ENCODE measurements around the gene C1orf115. TPM values are rescaled to one million over a fixed set of nuclear protein-coding genes. Genes with fewer than 3 reads are reported as not detected.
"Not testable (repeated sequence)": the region's sequence is repeated elsewhere in the genome, so short reads cannot be mapped to it uniquely, and the experiment has no call there.

The C1orf115 gene
- 34.1 and 35.1 TPM in 2 replicates for total RNA-seq

DNA sequence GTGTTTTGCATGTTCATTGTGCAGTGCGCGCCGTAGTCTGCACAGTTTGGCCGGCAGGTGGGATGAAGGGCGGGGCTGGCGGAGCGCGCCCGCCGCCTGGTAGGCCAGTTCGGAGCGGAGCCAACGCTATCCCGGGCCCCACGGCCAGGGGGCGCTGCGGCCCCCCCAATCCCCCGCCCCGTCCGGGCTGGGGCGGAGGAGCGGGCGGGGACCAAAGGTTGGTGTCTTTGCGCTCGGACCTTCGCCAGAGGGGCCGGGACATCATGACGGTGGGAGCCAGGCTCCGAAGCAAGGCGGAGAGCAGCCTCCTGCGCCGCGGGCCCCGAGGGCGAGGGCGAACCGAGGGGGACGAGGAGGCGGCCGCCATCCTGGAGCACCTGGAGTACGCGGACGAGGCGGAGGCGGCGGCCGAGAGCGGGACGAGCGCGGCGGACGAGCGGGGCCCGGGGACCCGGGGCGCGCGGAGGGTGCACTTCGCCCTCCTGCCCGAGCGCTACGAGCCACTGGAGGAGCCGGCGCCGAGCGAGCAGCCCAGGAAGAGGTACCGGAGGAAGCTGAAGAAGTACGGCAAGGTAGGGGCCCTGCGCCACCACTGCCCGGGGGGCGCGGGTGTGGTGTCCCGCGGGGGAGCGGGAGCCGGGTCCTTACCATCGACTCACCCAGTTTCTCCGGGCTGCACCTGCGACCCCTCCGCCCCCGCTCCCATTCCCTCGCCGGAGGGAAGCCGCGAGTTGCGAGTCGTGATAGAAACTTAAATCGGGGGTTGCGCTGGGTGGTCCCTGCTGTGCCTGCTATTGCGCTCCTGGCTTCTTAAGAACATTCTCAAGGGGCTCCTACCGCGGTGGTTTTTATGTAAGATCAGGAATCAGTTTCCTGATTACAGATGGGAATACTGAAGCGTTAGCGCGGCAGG, at the start of gene C1orf115:
Gene C1orf115 (plus strand): TSS at position 224 of the 913 bp plus-strand sequence. CDS start 40 bp downstream, at position 264.
- peak; percentile 24 for DNase-seq (ENCODE audit: low read depth, low spot score)

DNA sequence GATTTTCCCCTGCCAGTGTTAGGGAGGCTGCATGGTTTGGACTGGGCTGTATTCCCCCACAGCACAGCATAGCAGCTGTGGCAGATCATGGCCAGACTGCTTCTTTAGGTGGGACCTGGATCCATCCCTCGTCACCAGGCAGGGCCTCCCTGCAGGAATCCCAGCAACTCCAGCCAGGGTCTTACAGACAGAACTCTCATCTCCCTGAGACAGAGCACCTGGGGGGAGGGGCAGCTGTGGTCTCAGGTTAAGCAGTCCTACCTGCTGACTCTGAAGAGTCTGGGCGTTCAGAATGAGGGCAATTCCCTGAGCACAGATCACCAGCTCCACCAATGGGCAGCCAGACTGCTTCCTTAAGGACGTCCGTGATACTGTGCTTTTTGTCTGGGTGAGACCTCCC, 47.9 kb upstream of the C1orf115 start:
- no peak for DNase-seq (ENCODE audit: low read depth, low spot score)

GRCh38 chr1:220652995-220653394, 37.2 kb upstream of the C1orf115 start:
- no peak for DNase-seq (ENCODE audit: low read depth, low spot score)

DNA sequence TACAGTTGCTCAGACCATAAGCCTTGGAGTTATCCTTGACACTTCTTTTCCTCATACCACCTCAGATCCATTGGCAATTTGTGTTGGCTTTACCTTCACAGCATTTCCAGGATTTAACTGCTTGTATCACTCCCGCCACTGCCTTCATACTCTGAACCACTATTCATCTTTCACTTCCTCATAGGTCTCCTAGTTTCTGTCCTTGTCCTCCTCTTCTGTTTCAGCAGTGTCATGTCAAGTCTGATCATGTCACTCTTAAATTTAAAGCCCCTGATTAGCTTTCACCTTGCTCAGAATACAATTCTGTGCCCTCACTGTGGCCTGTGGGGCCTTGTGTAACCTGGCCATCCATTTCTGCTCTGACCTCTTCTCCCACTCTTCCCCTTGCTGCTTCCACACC, 34.7 kb upstream of the C1orf115 start:
- no peak for DNase-seq (ENCODE audit: low read depth, low spot score)

DNA sequence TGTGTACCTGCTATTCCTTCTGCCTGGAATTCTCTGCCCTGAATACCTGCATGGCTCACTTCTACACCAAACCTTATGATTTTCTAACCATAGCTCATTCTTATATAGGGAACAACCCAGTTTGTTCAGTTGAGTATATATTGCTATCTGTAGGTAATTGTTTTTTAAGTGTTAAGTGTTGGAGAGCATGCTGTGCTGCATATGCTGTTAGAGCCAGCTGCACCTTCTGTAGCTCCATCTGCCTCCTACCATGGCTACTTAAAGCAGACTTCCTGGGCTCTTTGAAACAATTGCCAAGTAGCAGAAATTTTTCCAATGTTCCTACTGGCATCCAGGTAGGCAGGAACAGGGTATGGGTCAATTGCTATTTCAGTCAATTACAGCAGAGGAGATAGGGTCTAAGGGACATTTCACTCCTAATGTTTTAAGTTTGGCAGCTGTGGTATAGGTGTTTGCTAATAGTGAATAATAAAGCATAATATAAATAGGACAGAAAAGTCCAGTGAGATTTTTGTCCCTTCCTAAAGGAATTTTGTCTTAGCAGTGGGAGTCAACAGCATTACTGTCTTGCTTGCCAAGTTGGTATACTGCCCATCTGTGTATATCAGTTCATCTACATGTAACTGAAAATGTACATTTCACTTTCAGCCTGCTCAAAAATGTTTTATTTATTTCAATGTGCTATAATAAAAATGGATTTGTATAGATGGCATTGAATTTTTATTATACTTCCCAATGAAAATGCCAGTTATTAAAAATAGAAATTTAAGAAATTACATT, 34.0 kb upstream of the C1orf115 start:
- DNase-seq (ENCODE audit: low read depth, low spot score) = no peak

- DNase-seq (ENCODE audit: low read depth, low spot score) = no peak
Measured at GRCh38 chr1:220666349-220666748, 23.8 kb upstream of the C1orf115 start.

DNA sequence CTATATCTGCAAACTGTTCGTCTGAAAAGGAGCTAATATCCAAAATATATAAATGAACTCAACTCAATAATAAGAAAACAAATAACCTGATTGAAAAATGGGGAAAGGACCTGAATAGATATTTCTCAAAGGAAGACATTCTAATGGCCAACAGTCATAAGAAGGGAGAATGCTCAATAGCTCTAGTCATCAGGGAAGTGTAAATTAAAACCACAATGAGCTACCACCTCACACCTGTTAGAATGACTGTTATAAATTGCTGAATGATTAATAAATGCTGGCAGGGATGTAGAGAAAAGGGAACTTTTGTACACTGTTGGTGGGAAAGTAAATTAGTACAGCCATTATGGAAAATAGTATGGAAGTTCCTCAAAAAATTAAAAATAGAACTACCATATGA, 21.2 kb upstream of the C1orf115 start:
- DNase-seq (ENCODE audit: low read depth, low spot score) = no peak

DNA sequence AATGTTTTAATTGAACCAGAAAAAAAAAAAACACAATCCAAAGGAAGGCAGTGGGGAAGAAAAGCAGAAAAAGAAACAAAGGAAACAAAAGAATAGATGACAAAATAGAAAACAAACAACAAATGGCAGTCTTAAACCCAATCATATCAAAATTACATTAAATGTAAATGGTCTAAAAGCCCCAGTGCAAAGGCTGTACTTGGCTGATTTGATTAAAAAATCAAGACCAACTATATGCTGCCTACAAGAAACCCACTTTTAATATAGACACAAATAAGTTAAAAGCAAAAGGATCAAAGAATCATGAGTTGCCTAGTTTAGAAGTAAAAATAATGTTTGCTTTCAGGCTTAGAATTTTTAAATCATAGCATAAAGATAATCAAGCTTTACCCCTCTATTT, 19.8 kb upstream of the C1orf115 start:
- no peak for DNase-seq (ENCODE audit: low read depth, low spot score)

DNA sequence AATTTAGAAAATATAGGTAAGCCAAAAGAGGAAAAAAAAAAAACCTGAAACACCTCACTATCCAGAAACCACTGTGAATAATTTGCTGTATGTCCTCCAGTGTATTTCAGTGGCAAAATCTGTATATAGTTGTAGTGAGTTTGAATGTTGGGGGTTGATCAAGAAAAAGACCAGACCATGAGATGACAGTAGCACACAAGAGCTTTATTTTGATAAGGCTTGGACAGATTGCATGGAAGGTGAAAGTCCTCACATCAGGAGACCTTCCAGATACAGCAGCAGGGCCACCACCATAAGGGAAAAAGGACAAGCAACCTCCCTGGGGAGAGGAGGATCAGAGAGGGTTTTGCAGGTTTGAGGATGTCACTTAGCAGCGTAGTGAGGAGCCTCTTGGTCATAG, 16.2 kb upstream of the C1orf115 start:
- no peak for DNase-seq (ENCODE audit: low read depth, low spot score)

DNA sequence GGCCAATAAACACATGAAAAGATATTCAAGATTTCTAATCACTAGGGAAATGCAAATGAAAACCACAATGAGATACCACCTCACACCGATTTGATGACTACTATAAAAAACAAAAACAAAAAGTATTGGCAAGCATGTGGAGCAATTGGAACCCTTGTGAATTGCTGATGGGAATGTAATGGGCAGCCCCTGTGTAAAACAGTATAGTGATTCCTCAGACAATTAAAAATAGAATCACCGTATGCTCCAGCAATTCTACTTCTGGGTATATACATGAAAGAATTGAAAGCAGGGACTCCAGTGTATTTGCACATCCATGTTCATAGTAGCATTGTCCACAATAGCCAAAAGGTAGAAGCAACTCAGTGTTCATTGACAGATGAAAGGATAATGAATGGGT, 12.9 kb upstream of the C1orf115 start:
- DNase-seq (ENCODE audit: low read depth, low spot score) = no peak

GRCh38 chr1:220680085-220680687, 10.0 kb upstream of the C1orf115 start:
- DNase-seq (ENCODE audit: low read depth, low spot score) = no peak

DNA sequence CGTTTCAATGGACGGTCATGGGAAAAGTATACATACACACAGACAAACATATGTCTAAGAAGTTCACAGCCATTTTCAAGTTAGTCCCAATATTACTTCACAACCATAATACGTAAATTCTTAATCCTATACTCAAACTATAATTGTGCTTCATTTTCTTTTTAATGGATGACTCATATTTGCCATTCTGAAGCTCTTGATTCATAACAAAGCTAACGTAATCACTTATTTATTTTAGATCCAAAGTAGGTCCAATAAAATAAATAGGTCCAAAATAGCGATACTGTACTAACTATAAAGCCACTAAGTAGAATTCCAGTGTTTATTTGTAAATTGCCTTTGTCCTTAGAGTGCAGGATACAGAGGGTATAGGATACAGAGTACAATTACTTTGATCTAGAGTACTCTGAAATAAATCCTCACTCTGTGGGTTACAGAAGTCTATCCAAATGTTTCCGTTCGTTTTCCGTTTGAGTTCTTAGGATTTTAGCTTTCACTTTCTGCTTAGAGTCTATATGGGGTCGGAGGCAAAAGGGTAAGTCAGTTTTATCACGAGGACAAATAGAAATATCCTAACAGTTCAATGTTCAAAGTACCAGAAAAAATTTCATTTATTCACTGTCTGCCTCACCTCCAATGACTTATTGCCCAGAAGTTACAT, 8.8 kb upstream of the C1orf115 start:
- DNase-seq (ENCODE audit: low read depth, low spot score) = no peak

- no peak for DNase-seq (ENCODE audit: low read depth, low spot score)
Measured at GRCh38 chr1:220682901-220683576, 7.1 kb upstream of the C1orf115 start.

DNA sequence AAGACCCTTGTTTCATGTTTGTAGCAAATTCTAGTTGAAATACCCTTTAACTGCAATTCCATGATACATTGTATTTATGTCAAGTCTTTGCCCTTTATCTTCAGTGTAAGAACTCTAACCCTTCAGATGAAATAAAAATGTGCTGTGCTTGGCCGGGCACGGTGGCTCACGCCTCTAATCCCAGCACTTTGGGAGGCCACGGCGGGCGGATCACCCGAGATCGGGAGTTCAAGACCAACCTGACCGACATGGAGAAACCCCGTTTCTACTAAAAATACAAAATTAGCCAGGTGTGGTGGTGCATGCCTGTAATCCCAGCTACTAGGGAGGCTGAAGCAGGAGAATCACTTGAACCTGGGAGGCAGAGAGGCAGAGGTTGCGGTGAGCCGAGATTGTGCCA, 6.4 kb upstream of the C1orf115 start:
- not testable (repeated sequence) for DNase-seq (ENCODE audit: low read depth, low spot score)

DNA sequence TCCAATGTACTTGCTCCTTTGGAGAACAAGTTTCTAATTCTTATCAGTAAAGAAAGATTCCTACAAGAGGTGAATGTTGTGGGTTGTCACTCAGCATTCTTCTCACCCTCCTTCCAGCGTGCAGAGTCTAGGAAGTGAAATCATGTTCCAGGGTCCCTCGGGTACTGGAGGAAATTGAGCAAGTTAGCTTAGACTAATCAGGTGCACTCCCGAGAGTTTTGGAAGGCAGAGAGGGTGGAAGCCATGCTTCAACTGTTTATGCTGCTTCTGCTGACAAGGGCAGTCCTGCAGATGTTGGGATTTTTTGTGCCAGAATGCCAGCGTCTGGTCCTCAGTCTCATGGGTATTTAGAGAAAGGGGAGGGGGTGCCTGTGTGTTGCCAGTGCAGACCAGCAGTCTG, 5.3 kb upstream of the C1orf115 start:
- DNase-seq (ENCODE audit: low read depth, low spot score) = no peak

GRCh38 chr1:220685879-220686278, 4.3 kb upstream of the C1orf115 start:
- DNase-seq (ENCODE audit: low read depth, low spot score) = no peak

- no peak for DNase-seq (ENCODE audit: low read depth, low spot score)
Measured at GRCh38 chr1:220687809-220688208, 2.4 kb upstream of the C1orf115 start.

- DNase-seq (ENCODE audit: low read depth, low spot score) = no peak
Measured at GRCh38 chr1:220689666-220690065, 497 bp upstream of the C1orf115 start.

DNA sequence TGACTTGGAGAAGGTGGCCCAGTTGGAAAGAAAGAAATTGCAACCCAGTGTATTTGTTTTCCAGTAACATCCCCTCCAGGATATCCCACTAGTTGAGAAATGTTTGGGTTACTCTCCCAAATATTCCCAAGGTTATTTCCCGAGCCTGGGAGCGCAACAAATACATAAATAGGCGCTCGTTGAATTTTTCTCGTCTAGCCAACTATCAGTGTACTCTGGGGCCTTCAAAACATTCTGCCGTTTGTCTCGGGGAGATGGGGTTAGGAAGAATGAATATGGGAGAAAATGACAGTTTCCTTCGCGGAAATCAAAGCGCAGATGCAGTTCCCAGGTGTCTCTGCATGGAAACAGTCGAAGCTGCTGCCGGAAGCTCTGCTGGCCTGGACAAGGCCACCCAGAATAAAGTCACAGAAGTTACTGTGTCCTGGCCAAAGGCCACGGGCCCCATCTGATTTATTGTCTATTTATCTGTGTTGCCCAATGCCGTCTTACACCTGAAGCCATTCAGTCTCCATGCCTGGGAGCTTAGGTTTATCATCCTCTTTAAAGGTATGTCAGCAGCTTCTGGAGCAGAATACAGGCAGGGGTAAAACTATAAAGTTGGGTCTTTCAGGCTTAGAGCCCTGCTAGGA, 1.0 kb downstream of the C1orf115 start:
- no peak for DNase-seq (ENCODE audit: low read depth, low spot score)

GRCh38 chr1:220692436-220693228, 2.5 kb downstream of the C1orf115 start:
- no peak for DNase-seq (ENCODE audit: low read depth, low spot score)
